Measurements from ENCODE around the gene BMP7.

Gene BMP7

DNA sequence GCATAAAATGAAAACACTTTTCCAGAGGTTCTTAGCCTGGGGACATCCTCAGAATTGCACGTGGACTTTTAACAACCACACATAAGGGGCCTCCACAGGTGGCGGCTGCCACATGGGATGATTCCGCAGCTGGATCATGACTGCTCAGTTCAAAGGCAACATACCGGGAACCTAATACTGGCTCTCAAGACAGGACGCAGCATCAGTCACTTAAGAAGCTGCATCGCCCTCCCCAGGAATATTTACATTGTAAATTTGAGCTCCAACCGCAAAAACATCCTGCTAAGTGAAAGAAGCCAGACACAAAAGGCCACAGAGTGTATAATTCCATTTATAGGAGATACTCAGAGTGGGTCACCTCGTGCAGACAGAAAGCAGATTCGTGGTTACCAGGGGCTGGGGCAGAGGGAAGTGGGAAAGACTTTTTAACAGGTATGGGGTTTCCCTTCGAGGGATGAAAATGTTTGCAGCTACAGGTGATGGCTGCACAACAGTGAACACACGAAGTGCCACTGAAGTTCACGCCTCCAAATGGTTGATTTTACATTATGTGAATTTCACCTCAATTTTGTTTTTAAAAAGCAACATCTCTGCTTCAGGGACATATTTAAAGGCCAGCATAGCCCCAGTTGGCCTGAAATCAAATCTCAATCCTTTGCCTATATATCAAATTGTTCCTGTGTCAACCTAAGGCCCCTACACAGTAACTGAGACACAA lies 141.5 kb downstream of the BMP7 start:
- H4K20me1 ChIP-seq (ENCODE audit: insufficient read depth, low read length, poor library complexity, severe bottlenecking) = no peaks in the 10 kb centered on the region
- no peaks in the 10 kb centered on the region for H3K9me2 ChIP-seq (replicated peaks; ENCODE audit: low read depth, low read length)
- H2AFZ ChIP-seq (ENCODE audit: low read length) = no peak overlapping the region
- no peak overlapping the region for H3K4me3 ChIP-seq (ENCODE audit: low read length, poor library complexity, severe bottlenecking)
- no peaks in the 10 kb centered on the region for H3K79me2 ChIP-seq (ENCODE audit: insufficient read depth, low read length)
- H3K9ac ChIP-seq (ENCODE audit: low read depth, low read length, poor library complexity, severe bottlenecking) = no peak overlapping the region
- no peak for TF ChIP-seq EZH2phosphoT487 (IDR thresholded peaks at IDR 0.05; ENCODE audit: borderline replicate concordance)
- TF ChIP-seq, protein P1, sequence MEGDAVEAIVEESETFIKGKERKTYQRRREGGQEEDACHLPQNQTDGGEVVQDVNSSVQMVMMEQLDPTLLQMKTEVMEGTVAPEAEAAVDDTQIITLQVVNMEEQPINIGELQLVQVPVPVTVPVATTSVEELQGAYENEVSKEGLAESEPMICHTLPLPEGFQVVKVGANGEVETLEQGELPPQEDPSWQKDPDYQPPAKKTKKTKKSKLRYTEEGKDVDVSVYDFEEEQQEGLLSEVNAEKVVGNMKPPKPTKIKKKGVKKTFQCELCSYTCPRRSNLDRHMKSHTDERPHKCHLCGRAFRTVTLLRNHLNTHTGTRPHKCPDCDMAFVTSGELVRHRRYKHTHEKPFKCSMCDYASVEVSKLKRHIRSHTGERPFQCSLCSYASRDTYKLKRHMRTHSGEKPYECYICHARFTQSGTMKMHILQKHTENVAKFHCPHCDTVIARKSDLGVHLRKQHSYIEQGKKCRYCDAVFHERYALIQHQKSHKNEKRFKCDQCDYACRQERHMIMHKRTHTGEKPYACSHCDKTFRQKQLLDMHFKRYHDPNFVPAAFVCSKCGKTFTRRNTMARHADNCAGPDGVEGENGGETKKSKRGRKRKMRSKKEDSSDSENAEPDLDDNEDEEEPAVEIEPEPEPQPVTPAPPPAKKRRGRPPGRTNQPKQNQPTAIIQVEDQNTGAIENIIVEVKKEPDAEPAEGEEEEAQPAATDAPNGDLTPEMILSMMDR (conservative IDR thresholded peaks at IDR 0.05; ENCODE audit: low read length) = no peak
- no peaks in the 10 kb centered on the region for H3K27me3 ChIP-seq (ENCODE audit: insufficient read depth, low read length, poor library complexity, severe bottlenecking)
- no peak overlapping the region for H3K4me2 ChIP-seq (ENCODE audit: low read depth, low read length, poor library complexity, severe bottlenecking)
- H3K36me3 ChIP-seq (ENCODE audit: insufficient read depth, low read length) = no peaks in the 10 kb centered on the region
- no peaks in the 10 kb centered on the region for H3K4me1 ChIP-seq (ENCODE audit: insufficient read depth, low read length, poor library complexity, severe bottlenecking)
- H3F3A ChIP-seq (ENCODE audit: low read depth) = no peaks in the 10 kb centered on the region
- H3K9me3 ChIP-seq (ENCODE audit: insufficient read depth, low read depth, low read length) = no peaks in the 10 kb centered on the region

DNA sequence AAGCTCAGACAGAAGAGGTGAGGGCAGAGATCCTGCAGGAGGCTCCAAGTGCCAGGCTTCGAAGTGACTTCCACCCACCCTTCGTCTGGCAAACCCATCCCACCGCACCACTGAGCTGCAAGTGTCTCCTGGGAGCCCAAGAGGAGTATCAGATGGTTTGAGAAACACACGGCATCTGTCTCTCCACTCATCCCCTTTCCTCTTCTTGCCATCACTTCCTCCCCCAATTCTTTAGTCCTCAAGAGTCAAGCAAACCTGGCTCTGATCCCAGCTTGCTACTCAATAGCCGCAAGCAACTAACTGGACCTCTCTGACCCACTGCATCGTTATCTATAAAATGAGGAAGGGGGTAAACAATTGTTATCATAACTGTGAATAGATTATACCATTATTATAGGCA lies 142.1 kb downstream of the BMP7 start:
- no peaks in the 10 kb centered on the region for H3K9me2 ChIP-seq (replicated peaks; ENCODE audit: low read depth, low read length)
- no peaks in the 10 kb centered on the region for H3K4me1 ChIP-seq (ENCODE audit: insufficient read depth, low read length, poor library complexity, severe bottlenecking)
- no peaks in the 10 kb centered on the region for H3K9me3 ChIP-seq (ENCODE audit: insufficient read depth, low read depth, low read length)
- TF ChIP-seq, protein P1 (conservative IDR thresholded peaks at IDR 0.05; ENCODE audit: low read length) = no peak
- TF ChIP-seq EZH2phosphoT487 (IDR thresholded peaks at IDR 0.05; ENCODE audit: borderline replicate concordance) = no peak
- no peaks in the 10 kb centered on the region for H3K79me2 ChIP-seq (ENCODE audit: insufficient read depth, low read length)
- H4K20me1 ChIP-seq (ENCODE audit: insufficient read depth, low read length, poor library complexity, severe bottlenecking) = no peaks in the 10 kb centered on the region
- no peak overlapping the region for H3K4me2 ChIP-seq (ENCODE audit: low read depth, low read length, poor library complexity, severe bottlenecking)
- H3F3A ChIP-seq (ENCODE audit: low read depth) = no peaks in the 10 kb centered on the region
- no peaks in the 10 kb centered on the region for H3K27me3 ChIP-seq (ENCODE audit: insufficient read depth, low read length, poor library complexity, severe bottlenecking)
- no peak overlapping the region for H3K9ac ChIP-seq (ENCODE audit: low read depth, low read length, poor library complexity, severe bottlenecking)
- no peak overlapping the region for H3K4me3 ChIP-seq (ENCODE audit: low read length, poor library complexity, severe bottlenecking)
- H3K36me3 ChIP-seq (ENCODE audit: insufficient read depth, low read length) = no peaks in the 10 kb centered on the region
- no peak overlapping the region for H2AFZ ChIP-seq (ENCODE audit: low read length)

DNA sequence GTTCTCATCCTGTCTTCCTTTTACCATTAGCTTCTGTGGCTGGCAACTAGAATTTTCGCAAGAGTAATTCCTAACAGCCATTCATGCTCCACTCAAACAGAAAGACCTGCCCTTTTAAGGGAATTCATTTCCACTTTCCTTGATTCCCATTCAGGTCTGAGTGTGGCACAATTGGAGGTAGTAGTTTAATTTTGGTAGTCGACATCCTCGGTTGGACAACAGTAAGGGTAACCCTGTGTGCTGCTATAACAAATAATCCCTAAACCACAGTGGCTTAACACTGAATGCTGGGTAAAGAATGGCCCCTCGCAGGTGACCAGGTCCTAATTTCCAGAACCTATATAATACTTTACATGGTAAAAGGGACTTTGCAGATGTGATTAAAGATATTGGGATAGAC lies 142.9 kb downstream of the BMP7 start:
- Histone ChIP-seq H3K4me3 (ENCODE audit: low read length, poor library complexity, severe bottlenecking) (no peak overlapping the region), H3K9ac (ENCODE audit: low read depth, low read length, poor library complexity, severe bottlenecking) (no peak overlapping the region)

More for the DNA sequence above, 142.9 kb downstream of the BMP7 start:
- H3K79me2 ChIP-seq (ENCODE audit: insufficient read depth, low read length) = no peaks in the 10 kb centered on the region
- no peaks in the 10 kb centered on the region for H4K20me1 ChIP-seq (ENCODE audit: insufficient read depth, low read length, poor library complexity, severe bottlenecking)
- no peaks in the 10 kb centered on the region for H3K36me3 ChIP-seq (ENCODE audit: insufficient read depth, low read length)
- no peaks in the 10 kb centered on the region for H3F3A ChIP-seq (ENCODE audit: low read depth)
- no peaks in the 10 kb centered on the region for H3K9me3 ChIP-seq (ENCODE audit: insufficient read depth, low read depth, low read length)
- no peak overlapping the region for H3K4me2 ChIP-seq (ENCODE audit: low read depth, low read length, poor library complexity, severe bottlenecking)
- no peak for TF ChIP-seq EZH2phosphoT487 (IDR thresholded peaks at IDR 0.05; ENCODE audit: borderline replicate concordance)
- TF ChIP-seq, protein P1 (conservative IDR thresholded peaks at IDR 0.05; ENCODE audit: low read length) = no peak
- no peaks in the 10 kb centered on the region for H3K27me3 ChIP-seq (ENCODE audit: insufficient read depth, low read length, poor library complexity, severe bottlenecking)
- no peaks in the 10 kb centered on the region for H3K4me1 ChIP-seq (ENCODE audit: insufficient read depth, low read length, poor library complexity, severe bottlenecking)
- no peak overlapping the region for H2AFZ ChIP-seq (ENCODE audit: low read length)
- no peaks in the 10 kb centered on the region for H3K9me2 ChIP-seq (replicated peaks; ENCODE audit: low read depth, low read length)
